ENCODE results near the gene CORO7. TPM values are rescaled to one million over a fixed set of nuclear protein-coding genes. Genes with fewer than 3 reads are reported as not detected.

Gene CORO7
- total and polyA plus RNA-seq, 2 donors (not counting 1 experiment from before 2014, with no cell fraction given) = 117 to 230 TPM

DNA sequence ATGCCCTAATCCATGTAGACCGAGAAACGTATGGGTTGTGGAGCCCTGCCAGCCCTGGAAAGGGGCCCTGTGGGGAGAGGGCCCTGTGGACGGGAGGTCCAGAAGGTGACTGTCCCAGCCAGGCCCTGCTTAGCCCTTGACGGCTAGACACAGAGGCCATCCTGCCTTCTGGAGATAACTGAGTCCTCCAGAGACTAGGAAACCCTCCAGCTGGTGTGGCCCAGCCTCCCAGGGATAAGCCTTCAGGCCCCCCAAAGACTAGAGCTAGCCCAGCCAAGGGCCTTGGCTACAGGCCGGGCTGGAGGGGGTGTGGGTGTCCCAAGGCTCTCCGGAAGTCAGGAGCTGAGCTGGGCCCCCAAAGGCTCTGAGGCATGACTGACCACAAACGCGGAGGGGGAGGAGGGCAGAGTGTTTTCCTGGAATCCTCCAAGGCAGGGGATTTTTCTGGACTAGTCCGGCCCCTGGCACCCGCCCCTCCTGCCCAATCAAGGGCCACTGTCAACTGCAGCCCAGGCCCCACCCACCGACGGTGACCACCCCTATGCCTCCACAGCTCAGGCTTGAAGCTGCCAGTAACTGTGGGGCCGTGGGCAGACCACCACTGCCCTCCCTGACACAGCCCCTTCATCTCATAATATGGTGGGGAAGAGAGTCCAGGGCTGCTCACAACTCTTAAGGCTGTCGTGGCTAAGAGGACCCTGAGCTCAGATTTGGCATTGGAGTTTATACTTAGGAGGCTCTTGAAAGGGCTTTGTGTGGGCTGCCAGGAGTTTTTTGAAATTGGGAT lies 45.6 kb downstream of the CORO7 start:
- Histone ChIP-seq H3K27ac (ENCODE audit: low read length in 2 of 2) (no peak overlapping the region), H3K79me2 (ENCODE audit: control insufficient read depth, insufficient read depth, low read length) (peaks cover 21% of the 10 kb centered on the region), H4K20me1 (ENCODE audit: control insufficient read depth, insufficient read depth, low read length, poor library complexity, severe bottlenecking) (peaks cover 95% of the 10 kb centered on the region), H3K4me1 (ENCODE audit: control insufficient read depth in 2 of 2, insufficient read depth in 2 of 2, low read length in 2 of 2) (peaks cover 19 to 31% of the 10 kb centered on the region in 2 donors), H3K36me3 (replicated peaks in 1 of 2; ENCODE audit: control extremely low read depth in 1 of 2, control insufficient read depth in 1 of 2, extremely low read depth in 1 of 2, insufficient read depth in 2 of 2, low read length in 1 of 2) (peaks cover 4 to 14% of the 10 kb centered on the region in 2 experiments), H3K27me3 (replicated peaks in 1 of 4; ENCODE audit: control extremely low read depth in 1 of 4, control insufficient read depth in 3 of 4, insufficient read depth in 4 of 4, low read length in 3 of 4) (no peaks in the 10 kb centered on the region), H2AFZ (ENCODE audit: insufficient read depth, low read depth, low read length, poor library complexity, severe bottlenecking) (no peak overlapping the region), H3K9ac (ENCODE audit: low read length) (no peak overlapping the region), H3K9me3 (ENCODE audit: control extremely low read depth in 1 of 3, control insufficient read depth in 2 of 3, insufficient read depth in 1 of 3, low read length in 2 of 3) (no peaks in the 10 kb centered on the region), H3K4me3 (ENCODE audit: control extremely low read depth in 1 of 5, extremely low read depth in 1 of 5, insufficient read depth in 1 of 5, low read depth in 2 of 5, low read length in 4 of 5) (no peak overlapping the region), H3K4me2 (replicated peaks; ENCODE audit: low read depth, low read length, poor library complexity, severe bottlenecking) (peak overlapping the region; percentile 93)
- no peak for TF ChIP-seq EZH2 (IDR thresholded peaks at IDR 0.05; ENCODE audit: borderline replicate concordance, insufficient read depth, low read depth, low read length, poor library complexity, severe bottlenecking)
- TF ChIP-seq, protein P1, sequence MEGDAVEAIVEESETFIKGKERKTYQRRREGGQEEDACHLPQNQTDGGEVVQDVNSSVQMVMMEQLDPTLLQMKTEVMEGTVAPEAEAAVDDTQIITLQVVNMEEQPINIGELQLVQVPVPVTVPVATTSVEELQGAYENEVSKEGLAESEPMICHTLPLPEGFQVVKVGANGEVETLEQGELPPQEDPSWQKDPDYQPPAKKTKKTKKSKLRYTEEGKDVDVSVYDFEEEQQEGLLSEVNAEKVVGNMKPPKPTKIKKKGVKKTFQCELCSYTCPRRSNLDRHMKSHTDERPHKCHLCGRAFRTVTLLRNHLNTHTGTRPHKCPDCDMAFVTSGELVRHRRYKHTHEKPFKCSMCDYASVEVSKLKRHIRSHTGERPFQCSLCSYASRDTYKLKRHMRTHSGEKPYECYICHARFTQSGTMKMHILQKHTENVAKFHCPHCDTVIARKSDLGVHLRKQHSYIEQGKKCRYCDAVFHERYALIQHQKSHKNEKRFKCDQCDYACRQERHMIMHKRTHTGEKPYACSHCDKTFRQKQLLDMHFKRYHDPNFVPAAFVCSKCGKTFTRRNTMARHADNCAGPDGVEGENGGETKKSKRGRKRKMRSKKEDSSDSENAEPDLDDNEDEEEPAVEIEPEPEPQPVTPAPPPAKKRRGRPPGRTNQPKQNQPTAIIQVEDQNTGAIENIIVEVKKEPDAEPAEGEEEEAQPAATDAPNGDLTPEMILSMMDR (IDR thresholded peaks at IDR 0.05) = no peak
- intact Hi-C loops (cut with micrococcal nuclease) = loop anchor here (1.0 to 5.0 kb wide), 2 partner anchors 19 to 253 kb away; partner anchors contain the start of genes ADCY9 and PAM16
- H3K4me1 Mint-ChIP-seq = peaks cover 30% of the 10 kb centered on the region
- 96% methylated on average over 10 of the region's 14 CpGs for WGBS (ENCODE audit: insufficient coverage)
- no peaks in the 10 kb centered on the region for H3K9me3 Mint-ChIP-seq (ENCODE audit: insufficient read depth)
- ChIA-PET CTCF (interaction anchor here (0.5 to 1.1 kb wide), 2 partner anchors 32 to 60 kb away, joined by 3 to 4 read pairs; no protein-coding TSS in a partner anchor), POLR2A (no interaction called here)
- H3K4me3 Mint-ChIP-seq = peak overlapping the region; percentile 64
- H3K27ac Mint-ChIP-seq = no peak overlapping the region
- ATAC-seq (ENCODE audit: low read depth) = no peak
- H3K27me3 Mint-ChIP-seq = no peaks in the 10 kb centered on the region
- no peak for DNase-seq

DNA sequence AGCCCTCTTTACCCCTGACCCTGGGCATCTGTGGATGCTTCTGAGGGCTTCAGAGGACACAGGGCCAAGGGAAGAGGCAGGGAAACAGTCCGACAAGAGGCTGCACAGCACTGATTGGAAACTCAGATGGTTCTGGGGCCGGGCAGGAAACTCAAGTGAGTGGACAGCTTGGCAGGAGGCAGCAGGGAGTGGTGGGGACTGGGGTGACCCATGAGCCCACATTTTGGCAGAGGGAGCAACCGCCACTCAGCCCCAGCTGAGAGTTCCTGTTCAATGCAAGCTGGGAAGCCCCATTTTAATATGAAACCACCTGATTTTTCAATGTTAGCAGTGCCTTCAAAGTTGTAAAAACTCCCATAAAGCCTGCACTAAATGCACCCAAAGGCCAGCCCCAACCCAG lies 46.2 kb downstream of the CORO7 start:
- intact Hi-C loops (cut with micrococcal nuclease) = loop anchor here (5.0 kb wide), 1 partner anchor 253 kb away; the partner anchor contains the start of gene ADCY9
- Histone ChIP-seq H3K9me3 (ENCODE audit: control extremely low read depth in 1 of 3, control insufficient read depth in 2 of 3, insufficient read depth in 1 of 3, low read length in 2 of 3) (no peaks in the 10 kb centered on the region), H3K9ac (ENCODE audit: low read length) (no peak overlapping the region), H3K36me3 (replicated peaks in 1 of 2; ENCODE audit: control extremely low read depth in 1 of 2, control insufficient read depth in 1 of 2, extremely low read depth in 1 of 2, insufficient read depth in 2 of 2, low read length in 1 of 2) (peaks cover 4 to 20% of the 10 kb centered on the region in 2 experiments), H2AFZ (ENCODE audit: insufficient read depth, low read depth, low read length, poor library complexity, severe bottlenecking) (no peak overlapping the region), H3K79me2 (ENCODE audit: control insufficient read depth, insufficient read depth, low read length) (peaks cover 21% of the 10 kb centered on the region), H3K4me1 (ENCODE audit: control insufficient read depth in 2 of 2, insufficient read depth in 2 of 2, low read length in 2 of 2) (peaks cover 22 to 37% of the 10 kb centered on the region in 2 donors), H3K27me3 (replicated peaks in 1 of 4; ENCODE audit: control extremely low read depth in 1 of 4, control insufficient read depth in 3 of 4, insufficient read depth in 4 of 4, low read length in 3 of 4) (no peaks in the 10 kb centered on the region), H4K20me1 (ENCODE audit: control insufficient read depth, insufficient read depth, low read length, poor library complexity, severe bottlenecking) (peaks cover 95% of the 10 kb centered on the region), H3K27ac (ENCODE audit: low read length in 2 of 2) (no peak overlapping the region), H3K4me3 (ENCODE audit: control extremely low read depth in 1 of 5, extremely low read depth in 1 of 5, insufficient read depth in 1 of 5, low read depth in 2 of 5, low read length in 4 of 5) (no peak overlapping the region), H3K4me2 (replicated peaks; ENCODE audit: low read depth, low read length, poor library complexity, severe bottlenecking) (no peak overlapping the region)
- H3K27me3 Mint-ChIP-seq = no peaks in the 10 kb centered on the region
- H3K4me3 Mint-ChIP-seq = no peak overlapping the region
- POLR2A ChIA-PET = no interaction called here
- H3K27ac Mint-ChIP-seq = no peak overlapping the region
- ATAC-seq (ENCODE audit: low read depth) = no peak
- WGBS (ENCODE audit: insufficient coverage) = 98% methylated on average over 3 of the region's 3 CpGs
- TF ChIP-seq, protein P1 (IDR thresholded peaks at IDR 0.05) = no peak
- TF ChIP-seq EZH2 (IDR thresholded peaks at IDR 0.05; ENCODE audit: borderline replicate concordance, insufficient read depth, low read depth, low read length, poor library complexity, severe bottlenecking) = no peak
- peaks cover 36% of the 10 kb centered on the region for H3K4me1 Mint-ChIP-seq
- no peaks in the 10 kb centered on the region for H3K9me3 Mint-ChIP-seq (ENCODE audit: insufficient read depth)
- CTCF ChIA-PET = interaction anchor here (0.5 kb wide), 1 partner anchor 59 kb away, joined by 3 read pairs; no protein-coding TSS in a partner anchor
- no peak for DNase-seq
